ES-I3 (cell line): Measurements from ENCODE around the gene TAF3.
A peak's percentile ranks its signal among the peaks of the same experiment; 100 is the strongest.

ENCODE experiments used
- H3K36me3 ChIP-seq: 2 replicates; pipeline ENCODE4 v1.6.1; 2013; ENCODE audit warnings: mild to moderate bottlenecking, low read length, control low read depth, moderate library complexity; ENCODE audit not compliant: insufficient read depth
- H3K4me1 ChIP-seq: 2 replicates; pipeline ENCODE4 v1.6.1; 2013; ENCODE audit warnings: mild to moderate bottlenecking, control low read depth, low read length; ENCODE audit not compliant: insufficient read depth
- H3K9ac ChIP-seq: 2 replicates; pipeline ENCODE4 v1.6.1; 2013; ENCODE audit warnings: low read depth, mild to moderate bottlenecking, low read length, moderate library complexity
- H3K9me3 ChIP-seq: 2 replicates; pipeline ENCODE4 v1.6.1; 2013; ENCODE audit warnings: mild to moderate bottlenecking, low read length, moderate library complexity; ENCODE audit not compliant: control insufficient read depth, insufficient read depth

The TAF3 gene

DNA sequence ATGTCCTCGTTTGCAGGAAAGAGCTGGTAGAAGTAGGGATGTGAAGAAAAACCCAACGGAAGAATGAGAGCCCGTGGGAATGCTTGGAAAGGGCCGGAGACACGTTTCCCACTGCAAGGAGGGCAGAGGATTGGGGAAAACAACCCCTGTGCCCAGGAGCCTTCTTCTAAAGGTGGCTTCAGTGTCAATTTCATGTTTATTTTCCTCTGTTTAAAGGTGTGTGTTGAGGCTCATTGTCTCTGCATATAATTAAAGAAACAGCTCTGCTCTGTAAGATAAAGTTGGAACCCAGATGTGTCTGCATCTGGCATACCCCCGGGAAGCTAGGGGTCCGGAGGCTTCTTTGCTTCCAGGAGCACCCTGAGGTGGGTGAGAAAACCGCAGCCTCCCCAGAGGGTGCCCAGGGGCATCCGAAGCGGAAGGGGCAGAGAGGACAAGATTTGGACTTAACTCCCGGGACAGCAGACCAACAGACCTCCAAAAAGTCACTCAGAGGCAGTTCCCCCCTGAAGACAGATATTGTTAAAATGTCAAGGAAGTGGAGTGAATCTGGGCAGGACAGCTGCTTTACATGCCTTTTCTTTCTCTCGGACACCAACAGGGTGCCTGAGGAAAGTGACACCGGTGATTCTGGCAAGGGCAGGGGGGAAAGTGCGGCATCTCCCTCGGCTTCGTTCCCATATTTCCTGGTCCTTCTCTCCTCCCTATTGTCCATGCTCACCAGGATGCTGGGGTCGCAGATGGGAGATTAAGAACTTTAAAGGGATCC, 227.6 kb downstream of the TAF3 start:
- no peaks in the 10 kb centered on the region for H3K36me3 ChIP-seq
- peak overlapping the region; percentile 35; the same call in 1 of the 2 replicates for H3K9ac ChIP-seq
- H3K9me3 ChIP-seq = no peaks in the 10 kb centered on the region
- peaks cover 16% of the 10 kb centered on the region for H3K4me1 ChIP-seq

DNA sequence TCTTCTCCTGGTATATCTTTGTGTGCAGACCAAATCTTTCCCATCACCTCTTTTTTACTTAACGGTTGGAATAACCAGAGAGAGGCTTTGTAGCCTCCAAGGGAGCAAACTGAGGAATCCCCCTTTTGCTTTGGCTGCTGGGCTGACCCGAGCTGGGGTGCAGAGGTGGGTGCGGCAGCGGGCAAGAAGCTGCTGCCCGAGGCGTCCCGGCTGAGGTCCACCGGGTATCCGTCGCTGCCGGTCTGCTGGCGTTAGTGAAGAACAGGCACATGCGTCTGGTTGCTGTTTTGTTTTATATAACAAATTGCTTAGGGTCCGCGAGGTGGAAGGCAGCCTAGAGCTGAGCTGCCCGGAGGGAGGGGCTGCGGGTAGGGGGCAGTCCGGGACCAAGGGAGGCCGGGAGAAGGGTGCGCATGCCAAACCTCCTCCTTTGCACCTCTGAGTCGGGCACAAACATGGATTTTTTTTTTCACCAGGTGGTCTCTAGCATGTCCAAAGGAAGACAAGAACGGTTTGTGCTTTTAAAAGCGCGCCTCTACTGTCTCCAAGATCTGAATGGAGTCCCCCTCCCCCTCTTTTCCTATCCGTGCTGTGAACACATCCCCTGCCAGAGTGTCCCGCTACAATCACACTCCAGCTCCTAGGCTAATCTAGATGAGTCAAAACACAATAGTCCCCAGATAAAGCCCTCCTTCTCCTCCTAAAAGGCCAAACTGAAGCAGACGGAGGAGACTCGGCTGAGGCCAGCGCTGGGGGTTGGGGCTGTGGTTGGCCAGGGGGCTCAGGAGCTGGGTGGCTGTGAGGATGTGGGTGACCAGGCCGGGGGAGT, 229.4 kb downstream of the TAF3 start:
- no peaks in the 10 kb centered on the region for H3K9me3 ChIP-seq
- peaks cover 22% of the 10 kb centered on the region for H3K4me1 ChIP-seq
- H3K36me3 ChIP-seq = no peaks in the 10 kb centered on the region
- H3K9ac ChIP-seq = peak overlapping the region; percentile 18; the same call in 1 of the 2 replicates

DNA sequence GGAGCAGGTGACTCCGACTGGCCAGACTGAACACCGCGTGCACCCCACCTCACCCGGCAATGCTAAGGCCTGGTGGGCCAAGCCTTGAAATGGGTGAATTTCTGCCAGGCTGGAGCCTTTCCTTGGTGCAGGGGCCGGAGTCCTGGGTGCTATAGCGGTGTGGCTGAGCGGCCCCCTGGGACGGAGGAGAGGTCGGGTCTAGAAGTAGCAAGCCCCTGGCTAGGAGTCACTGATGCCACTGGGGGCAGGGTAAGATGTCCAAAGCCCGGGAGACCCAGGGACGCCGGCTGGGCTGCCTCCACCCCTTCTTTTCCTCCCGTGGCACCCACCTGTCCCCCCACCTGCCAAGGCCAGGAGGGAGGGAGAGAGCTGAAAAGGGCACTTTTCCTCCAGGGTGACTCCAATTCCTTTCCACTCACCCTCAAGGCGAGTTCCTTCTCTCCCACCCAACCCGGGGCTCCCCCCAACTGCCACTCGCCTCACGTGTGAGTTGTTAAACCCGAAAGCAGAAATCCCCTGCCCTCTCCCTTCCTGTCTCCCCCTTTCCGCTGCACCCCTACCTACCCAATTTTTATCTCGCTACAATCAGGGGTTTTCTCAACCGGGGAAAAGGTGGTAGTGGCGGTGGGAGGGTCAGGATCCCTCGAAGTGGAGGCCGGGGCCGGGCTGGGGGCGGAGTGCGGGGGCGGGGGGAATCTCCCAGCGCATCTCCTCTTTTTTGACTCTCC, 230.1 kb downstream of the TAF3 start:
- no peaks in the 10 kb centered on the region for H3K9me3 ChIP-seq
- no peaks in the 10 kb centered on the region for H3K36me3 ChIP-seq
- H3K9ac ChIP-seq = peak overlapping the region; percentile 18; the same call in 1 of the 2 replicates
- H3K4me1 ChIP-seq = peaks cover 22% of the 10 kb centered on the region

DNA sequence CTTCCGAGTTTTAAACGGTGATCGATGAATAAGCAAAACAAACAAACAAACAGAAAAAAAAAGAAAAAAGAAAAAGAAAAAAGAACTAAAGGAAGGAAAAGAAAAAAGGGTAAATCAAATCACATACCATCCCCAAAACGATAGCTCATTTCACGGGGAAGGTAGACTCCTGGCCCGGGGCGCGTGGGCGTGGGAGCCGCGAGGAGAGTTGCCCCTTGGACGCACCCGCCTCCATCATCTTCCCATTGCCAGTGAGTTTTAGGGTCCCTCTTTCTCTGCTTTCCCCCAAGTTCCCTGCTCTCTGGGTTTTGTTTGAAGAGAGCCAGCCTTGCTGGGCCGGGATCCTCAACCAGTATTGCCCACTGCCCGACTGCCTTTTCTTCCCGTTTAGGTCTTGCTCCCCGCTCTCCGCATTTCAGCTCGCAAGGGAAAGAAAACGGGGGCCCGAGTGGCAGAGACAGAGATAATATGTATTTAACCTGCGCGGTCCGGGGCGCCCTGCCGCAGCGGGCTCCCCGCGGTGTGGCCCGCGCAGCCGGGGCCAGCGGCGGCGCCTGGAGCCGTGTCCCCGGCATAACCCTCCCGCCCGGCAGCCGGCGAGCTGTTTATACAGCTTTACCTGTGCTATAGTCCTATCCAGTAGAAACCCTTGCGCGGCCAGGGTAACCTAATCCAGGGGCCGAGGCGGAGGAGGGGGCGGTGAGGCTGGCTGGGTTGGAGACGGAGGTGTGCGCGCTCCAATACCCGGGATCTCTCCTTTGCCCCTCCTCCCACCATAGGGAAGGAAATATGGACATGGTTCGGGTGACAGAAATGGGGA, 230.9 kb downstream of the TAF3 start:
- peak overlapping the region; percentile 46; the same call in 1 of the 2 replicates for H3K9ac ChIP-seq

DNA sequence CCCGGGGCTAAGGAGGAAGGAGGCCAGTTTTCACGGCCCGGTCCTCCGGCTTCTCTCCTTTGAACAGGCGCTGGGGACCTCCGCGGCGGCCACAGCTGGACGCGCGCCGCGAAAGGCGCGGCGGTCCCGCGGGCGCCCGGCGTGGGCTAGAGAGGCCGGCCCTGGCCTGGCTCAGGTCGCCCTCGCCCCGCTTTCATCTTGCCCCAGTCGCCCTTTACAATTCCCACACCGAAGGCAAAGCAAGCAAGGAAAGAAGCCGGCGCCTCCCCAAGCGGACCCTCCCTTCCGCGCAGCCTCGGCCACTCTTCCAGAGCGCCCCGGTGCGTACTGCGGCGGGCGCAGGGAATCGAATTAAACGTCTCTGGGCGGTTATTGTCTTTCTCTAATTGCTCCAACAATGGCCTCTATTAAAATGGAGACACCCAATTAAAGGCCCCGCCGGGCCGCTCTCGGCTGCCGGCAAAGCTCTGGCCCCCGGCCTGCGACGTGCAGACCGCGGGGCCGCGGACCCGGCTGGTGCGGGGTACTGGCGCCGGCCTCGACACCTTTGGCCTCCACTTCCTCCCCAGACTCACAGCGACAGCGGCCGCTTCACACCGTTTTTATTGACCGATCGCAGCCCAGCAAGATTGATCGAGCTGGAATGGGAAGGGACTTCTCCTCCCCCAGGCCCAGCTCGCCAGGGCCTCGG, 231.7 kb downstream of the TAF3 start:
- H3K9ac ChIP-seq = peak overlapping the region; percentile 46; the same call in 1 of the 2 replicates
- H3K36me3 ChIP-seq = no peaks in the 10 kb centered on the region
- peaks cover 22% of the 10 kb centered on the region for H3K4me1 ChIP-seq
- no peaks in the 10 kb centered on the region for H3K9me3 ChIP-seq

More for the DNA sequence above, 230.9 kb downstream of the TAF3 start:
- Histone ChIP-seq H3K36me3 (no peaks in the 10 kb centered on the region), H3K4me1 (peaks cover 22% of the 10 kb centered on the region), H3K9me3 (no peaks in the 10 kb centered on the region)

DNA sequence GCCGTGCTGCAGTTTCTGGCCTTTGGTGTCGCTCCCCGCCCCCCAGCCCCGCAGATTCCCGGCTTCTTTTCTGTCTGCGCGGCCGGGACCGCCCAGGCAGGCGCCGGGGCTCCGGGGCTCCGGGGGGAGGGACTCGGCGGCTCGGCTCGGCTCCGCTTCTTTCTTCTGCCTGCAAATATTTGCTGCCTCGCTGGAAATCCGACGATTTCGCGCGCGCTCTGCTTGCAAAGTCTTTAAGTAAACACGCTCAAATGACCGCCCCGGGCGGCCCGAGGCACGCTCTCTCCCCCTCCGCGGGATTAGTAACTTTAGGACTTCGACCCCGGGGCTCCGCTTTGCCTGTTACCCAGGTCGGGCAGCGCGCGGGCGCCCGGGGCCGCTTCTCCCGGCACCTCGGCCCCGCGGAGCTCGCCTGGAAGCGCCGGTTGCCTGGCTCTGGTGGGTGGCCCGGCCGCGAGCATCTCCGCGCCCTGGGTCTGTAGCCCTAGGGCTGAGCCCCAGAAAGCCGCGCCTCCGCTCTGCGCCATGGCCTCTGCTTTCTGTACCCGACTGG, 232.3 kb downstream of the TAF3 start:
- Histone ChIP-seq H3K4me1 (peaks cover 19% of the 10 kb centered on the region), H3K9ac (peak overlapping the region; percentile 46; the same call in 1 of the 2 replicates)

DNA sequence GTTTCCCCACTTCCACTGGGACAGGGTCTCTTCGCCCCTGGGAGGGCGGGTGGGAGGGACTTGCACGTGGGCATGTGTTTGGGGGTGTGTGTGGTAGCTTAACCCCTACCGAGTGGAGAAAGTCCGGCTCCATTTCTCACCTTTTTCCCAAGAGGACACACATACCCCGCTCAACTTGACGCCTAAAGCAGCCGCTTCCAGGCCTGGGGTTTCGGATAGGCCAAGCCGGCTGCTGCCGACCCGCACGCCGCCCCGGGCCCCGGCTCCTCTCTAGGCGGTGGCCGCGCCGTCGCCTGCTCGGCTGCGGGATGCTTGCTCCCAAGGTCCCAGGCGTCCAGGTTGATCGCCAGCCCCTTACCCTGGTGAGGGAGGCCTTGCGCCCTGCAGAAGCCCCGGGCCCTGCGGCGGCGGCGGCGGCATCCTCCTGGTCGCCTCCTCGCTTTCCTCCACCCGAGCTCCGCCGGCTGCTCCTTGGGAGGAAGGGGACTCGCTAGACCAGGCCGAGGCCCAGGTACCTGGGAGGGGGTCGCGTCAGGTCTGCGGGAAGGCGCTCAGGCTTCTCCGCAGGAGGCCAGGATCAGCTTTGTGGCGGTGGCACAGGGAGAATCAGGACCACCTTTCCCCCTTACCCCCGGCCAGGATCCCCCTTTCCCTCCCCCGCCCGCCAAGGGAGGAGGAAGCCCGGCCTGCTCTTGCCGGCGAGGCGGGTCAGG, 233.0 kb downstream of the TAF3 start:
- Histone ChIP-seq H3K9me3 (no peaks in the 10 kb centered on the region; the same call in 1 of the 2 replicates), H3K9ac (peak overlapping the region; percentile 53; the same call in 1 of the 2 replicates), H3K4me1 (peaks cover 13% of the 10 kb centered on the region), H3K36me3 (no peaks in the 10 kb centered on the region)

More for the DNA sequence above, 232.3 kb downstream of the TAF3 start:
- no peaks in the 10 kb centered on the region; the same call in 1 of the 2 replicates for H3K9me3 ChIP-seq
- H3K36me3 ChIP-seq = no peaks in the 10 kb centered on the region

DNA sequence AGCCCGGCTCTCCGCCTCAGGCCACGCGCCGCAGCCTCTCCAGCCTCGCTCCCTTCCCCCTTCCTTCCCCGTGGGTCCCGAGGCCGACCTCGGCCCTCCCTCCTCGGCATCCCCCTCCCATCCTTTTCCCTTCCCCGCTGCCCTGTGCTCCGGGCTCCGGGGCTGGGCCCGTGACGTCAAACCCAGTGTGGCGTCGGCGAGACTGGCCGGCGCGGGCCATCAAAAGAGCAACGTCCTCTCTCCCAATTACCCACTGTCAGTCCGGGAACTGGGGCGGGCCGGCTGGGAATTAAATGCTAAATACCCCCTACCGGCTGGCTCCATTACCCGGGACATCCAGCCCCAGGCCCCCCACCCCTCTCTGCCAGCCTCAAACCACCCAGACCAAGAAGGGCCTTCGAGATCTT, 233.5 kb downstream of the TAF3 start:
- H3K9me3 ChIP-seq = no peaks in the 10 kb centered on the region; the same call in 1 of the 2 replicates
- H3K9ac ChIP-seq = peak overlapping the region; percentile 49; the same call in 1 of the 2 replicates
- peaks cover 14% of the 10 kb centered on the region for H3K4me1 ChIP-seq
- no peaks in the 10 kb centered on the region for H3K36me3 ChIP-seq

DNA sequence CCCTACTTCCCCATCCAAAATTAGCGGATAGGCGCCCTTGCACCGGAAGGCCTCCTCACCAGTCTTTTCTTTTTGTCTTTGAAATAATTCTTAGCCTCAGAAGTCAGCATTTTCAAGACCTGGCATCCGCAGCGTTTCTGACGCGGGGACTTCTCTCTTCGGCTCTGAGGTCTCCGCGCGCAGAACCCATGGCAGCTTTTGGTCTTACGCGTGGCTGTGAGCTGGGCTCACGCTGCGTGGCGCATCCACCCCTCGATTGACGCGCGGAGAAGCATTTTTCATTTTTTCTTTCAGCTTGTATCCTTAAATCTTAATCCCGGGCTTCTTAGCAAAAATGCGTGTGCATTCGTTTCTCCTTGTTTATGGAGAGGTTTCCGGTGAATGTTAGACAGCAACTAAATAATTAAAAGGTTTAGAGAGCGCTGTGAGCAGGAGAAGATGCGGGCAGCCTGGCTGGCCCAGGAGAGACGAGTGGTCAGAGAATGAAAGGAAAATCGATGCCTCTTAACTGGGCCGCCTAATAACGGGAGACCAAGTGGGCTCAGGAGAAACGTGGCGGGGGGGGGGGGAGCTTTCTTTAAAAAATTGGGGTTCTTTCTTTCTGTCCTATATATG, 234.1 kb downstream of the TAF3 start:
- Histone ChIP-seq H3K4me1 (peaks cover 11% of the 10 kb centered on the region; the same call in 1 of the 2 replicates), H3K9ac (peak overlapping the region; percentile 68; the same call in 1 of the 2 replicates), H3K9me3 (no peaks in the 10 kb centered on the region; the same call in 1 of the 2 replicates), H3K36me3 (no peaks in the 10 kb centered on the region)

DNA sequence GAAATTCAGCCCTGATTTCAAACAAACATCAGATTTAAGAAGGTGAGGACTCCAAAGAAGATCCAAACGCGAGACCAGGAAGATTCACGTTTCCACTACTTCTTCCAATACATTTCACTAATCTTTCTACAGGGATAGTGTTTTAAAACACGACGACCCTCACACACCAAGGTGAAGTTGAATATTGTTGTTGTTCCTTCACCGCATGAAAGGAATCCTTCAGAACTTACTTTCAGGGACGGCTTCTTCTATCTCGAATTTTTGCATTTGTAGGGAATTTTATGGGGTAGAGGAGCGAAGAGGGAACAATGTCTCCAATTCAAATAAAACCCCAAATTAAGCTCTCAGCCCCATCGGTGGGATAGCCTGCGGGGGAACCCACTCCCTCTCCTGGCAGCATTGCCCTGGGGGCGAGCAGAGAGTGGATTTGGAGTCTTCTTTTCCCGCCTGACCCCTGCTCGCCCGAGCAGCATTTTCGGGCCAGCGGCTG, 234.7 kb downstream of the TAF3 start:
- H3K9me3 ChIP-seq = no peaks in the 10 kb centered on the region; the same call in 1 of the 2 replicates
- no peaks in the 10 kb centered on the region for H3K36me3 ChIP-seq
- peak overlapping the region; percentile 68; the same call in 1 of the 2 replicates for H3K9ac ChIP-seq
- peaks cover 16% of the 10 kb centered on the region; the same call in 1 of the 2 replicates for H3K4me1 ChIP-seq

DNA sequence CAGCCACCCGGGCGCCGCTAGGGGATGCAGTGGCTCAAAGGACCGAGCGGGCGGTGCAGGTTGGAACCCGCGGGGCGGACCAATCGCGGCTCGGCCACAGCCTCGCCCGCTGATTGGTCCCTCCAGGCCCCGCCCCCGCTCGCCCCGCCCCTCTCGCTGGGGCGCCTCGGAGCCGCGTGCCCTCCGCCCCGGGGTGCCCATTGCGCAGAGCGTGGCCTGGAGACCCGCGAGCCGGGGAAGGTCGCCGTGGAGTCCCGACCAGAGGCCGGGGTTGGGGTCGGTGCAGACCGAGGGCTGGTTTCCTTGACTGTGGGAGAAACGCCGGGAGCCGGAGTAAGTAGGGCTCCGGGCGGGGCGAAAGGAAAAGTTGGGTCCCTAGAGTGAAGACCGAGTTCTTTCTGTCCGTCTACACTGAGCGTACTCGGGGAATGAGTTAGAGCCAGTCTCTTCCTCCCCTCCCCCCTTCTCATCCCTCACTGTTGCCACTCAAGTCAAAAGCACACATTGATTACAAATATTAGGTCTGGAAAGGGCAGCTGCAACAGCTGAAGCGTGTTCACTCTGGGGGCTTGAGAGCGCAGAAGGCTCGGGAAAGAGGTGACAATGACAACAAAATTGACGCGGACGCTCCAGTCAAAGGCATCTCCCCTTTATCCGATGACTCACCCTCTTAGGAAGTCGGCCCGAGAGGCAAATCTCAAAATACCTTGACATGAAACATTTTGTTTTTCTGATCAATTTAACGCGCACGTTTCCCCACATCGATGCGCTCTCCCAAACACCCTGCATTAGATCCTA, 235.3 kb downstream of the TAF3 start:
- Histone ChIP-seq H3K9me3 (no peaks in the 10 kb centered on the region; the same call in 1 of the 2 replicates), H3K4me1 (peaks cover 17% of the 10 kb centered on the region; the same call in 1 of the 2 replicates), H3K9ac (peak overlapping the region; percentile 68; the same call in 1 of the 2 replicates), H3K36me3 (no peaks in the 10 kb centered on the region)
